Measurements from ENCODE around the gene ARF3. TPM values are rescaled to one million over a fixed set of nuclear protein-coding genes. Genes with fewer than 3 reads are reported as not detected.

The ARF3 gene
- total and polyA plus RNA-seq, 9 of the 15 experiments (the other 6 are each of a cell fraction or from before 2014, with no cell fraction given): 5.9 to 170 (median 64.4) TPM

DNA sequence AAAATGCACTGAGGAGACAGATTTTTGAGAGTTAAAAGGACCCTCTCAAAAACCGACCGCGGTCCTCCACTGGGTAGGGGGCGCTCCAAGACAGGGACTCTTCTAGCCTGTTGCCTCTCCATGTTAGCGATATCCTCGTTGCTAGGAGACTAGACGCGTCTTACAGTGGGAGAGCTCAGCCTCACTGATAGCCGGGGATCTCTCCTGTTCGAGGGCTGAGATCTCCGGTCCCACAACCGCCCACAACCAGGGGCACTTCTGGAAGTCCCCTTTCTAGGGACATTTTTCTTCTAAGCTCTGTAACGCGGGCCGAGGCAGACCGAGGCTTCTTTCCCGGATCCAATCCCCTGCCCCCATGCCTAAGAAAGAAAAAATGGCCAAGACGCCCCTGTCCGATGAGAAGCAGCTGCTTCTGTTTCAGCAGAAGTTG, 53.3 kb downstream of the ARF3 start (continued):
- TF ChIP-seq GABPA (tag; conservative IDR thresholded peaks at IDR 0.05; ENCODE audit: low read depth) (0 out of 2 replicates have a peak, but pooled peaks have one; percentile 28), XRCC5 (IDR thresholded peaks at IDR 0.05; ENCODE audit: low read depth, low read length) (no peak), ZBTB7A (IDR thresholded peaks at IDR 0.05; ENCODE audit: borderline replicate concordance, control insufficient read depth, low read depth, low read length) (peak; percentile 21; the same call in 1 of the 2 replicates), ZKSCAN3 (CRISPR knock-in tag; IDR thresholded peaks at IDR 0.05) (no peak), CXXC5 (CRISPR knock-in tag; IDR thresholded peaks at IDR 0.05) (peak; percentile 17; the same call in 1 of the 2 replicates), MXI1 (IDR thresholded peaks at IDR 0.05; ENCODE audit: low read depth, low read length) (peak; percentile 85), SIN3A (IDR thresholded peaks at IDR 0.05; ENCODE audit: borderline replicate concordance in 2 of 2, control insufficient read depth in 1 of 2, low read depth in 2 of 2, low read length in 2 of 2) (peak in 1 of 2 experiments; percentile 89; a peak in 2 of 4 replicates), SAFB (IDR thresholded peaks at IDR 0.05; ENCODE audit: borderline replicate concordance, low read depth, low read length) (no peak), GABPB1 (CRISPR knock-in tag; IDR thresholded peaks at IDR 0.05) (0 out of 2 replicates have a peak, but pooled peaks have one; percentile 32), ZNF146 (CRISPR knock-in tag; IDR thresholded peaks at IDR 0.05; ENCODE audit: unreplicated experiment) (no peak), SP2 (IDR thresholded peaks at IDR 0.05; ENCODE audit: extremely low read depth, low read depth, low read length, poor library complexity, severe bottlenecking) (peak; percentile 84)
- TF ChIP-seq, protein P1, sequence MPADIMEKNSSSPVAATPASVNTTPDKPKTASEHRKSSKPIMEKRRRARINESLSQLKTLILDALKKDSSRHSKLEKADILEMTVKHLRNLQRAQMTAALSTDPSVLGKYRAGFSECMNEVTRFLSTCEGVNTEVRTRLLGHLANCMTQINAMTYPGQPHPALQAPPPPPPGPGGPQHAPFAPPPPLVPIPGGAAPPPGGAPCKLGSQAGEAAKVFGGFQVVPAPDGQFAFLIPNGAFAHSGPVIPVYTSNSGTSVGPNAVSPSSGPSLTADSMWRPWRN (IDR thresholded peaks at IDR 0.05; ENCODE audit: low read depth): no peak
- TF ChIP-seq, protein P2, sequence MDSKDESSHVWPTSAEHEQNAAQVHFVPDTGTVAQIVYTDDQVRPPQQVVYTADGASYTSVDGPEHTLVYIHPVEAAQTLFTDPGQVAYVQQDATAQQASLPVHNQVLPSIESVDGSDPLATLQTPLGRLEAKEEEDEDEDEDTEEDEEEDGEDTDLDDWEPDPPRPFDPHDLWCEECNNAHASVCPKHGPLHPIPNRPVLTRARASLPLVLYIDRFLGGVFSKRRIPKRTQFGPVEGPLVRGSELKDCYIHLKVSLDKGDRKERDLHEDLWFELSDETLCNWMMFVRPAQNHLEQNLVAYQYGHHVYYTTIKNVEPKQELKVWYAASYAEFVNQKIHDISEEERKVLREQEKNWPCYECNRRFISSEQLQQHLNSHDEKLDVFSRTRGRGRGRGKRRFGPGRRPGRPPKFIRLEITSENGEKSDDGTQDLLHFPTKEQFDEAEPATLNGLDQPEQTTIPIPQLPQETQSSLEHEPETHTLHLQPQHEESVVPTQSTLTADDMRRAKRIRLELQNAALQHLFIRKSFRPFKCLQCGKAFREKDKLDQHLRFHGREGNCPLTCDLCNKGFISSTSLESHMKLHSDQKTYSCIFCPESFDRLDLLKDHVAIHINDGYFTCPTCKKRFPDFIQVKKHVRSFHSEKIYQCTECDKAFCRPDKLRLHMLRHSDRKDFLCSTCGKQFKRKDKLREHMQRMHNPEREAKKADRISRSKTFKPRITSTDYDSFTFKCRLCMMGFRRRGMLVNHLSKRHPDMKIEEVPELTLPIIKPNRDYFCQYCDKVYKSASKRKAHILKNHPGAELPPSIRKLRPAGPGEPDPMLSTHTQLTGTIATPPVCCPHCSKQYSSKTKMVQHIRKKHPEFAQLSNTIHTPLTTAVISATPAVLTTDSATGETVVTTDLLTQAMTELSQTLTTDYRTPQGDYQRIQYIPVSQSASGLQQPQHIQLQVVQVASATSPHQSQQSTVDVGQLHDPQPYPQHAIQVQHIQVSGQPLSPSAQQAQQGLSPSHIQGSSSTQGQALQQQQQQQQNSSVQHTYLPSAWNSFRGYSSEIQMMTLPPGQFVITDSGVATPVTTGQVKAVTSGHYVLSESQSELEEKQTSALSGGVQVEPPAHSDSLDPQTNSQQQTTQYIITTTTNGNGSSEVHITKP (IDR thresholded peaks at IDR 0.05; ENCODE audit: partially characterized antibody): no peak
- TF ChIP-seq, protein P3, sequence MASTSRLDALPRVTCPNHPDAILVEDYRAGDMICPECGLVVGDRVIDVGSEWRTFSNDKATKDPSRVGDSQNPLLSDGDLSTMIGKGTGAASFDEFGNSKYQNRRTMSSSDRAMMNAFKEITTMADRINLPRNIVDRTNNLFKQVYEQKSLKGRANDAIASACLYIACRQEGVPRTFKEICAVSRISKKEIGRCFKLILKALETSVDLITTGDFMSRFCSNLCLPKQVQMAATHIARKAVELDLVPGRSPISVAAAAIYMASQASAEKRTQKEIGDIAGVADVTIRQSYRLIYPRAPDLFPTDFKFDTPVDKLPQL (IDR thresholded peaks at IDR 0.05; ENCODE audit: extremely low read depth, insufficient read length): no peak
- TF ChIP-seq, protein P4, sequence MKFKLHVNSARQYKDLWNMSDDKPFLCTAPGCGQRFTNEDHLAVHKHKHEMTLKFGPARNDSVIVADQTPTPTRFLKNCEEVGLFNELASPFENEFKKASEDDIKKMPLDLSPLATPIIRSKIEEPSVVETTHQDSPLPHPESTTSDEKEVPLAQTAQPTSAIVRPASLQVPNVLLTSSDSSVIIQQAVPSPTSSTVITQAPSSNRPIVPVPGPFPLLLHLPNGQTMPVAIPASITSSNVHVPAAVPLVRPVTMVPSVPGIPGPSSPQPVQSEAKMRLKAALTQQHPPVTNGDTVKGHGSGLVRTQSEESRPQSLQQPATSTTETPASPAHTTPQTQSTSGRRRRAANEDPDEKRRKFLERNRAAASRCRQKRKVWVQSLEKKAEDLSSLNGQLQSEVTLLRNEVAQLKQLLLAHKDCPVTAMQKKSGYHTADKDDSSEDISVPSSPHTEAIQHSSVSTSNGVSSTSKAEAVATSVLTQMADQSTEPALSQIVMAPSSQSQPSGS (CRISPR knock-in tag; IDR thresholded peaks at IDR 0.05): no peak
- TF ChIP-seq, protein P5, sequence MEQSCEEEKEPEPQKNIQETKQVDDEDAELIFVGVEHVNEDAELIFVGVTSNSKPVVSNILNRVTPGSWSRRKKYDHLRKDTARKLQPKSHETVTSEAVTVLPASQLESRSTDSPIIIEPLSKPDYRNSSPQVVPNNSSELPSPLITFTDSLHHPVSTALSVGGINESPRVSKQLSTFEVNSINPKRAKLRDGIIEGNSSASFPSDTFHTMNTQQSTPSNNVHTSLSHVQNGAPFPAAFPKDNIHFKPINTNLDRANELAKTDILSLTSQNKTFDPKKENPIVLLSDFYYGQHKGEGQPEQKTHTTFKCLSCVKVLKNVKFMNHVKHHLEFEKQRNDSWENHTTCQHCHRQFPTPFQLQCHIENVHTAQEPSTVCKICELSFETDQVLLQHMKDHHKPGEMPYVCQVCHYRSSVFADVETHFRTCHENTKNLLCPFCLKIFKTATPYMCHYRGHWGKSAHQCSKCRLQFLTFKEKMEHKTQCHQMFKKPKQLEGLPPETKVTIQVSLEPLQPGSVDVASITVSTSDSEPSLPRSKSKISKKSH (CRISPR knock-in tag; IDR thresholded peaks at IDR 0.05): no peak

Data from K562 (cell line).